LNCaP clone FGC (cell line): ENCODE measurements around the gene ZSWIM1.

ENCODE experiments used
- DNase-seq: peaks from one replicate; pipeline ENCODE4 v3.0.0-alpha.2; 2011; ENCODE audit warnings: low read depth
- H3K4me3 ChIP-seq: 2 replicates; pipeline ENCODE4 v1.5.1; 2011; ENCODE audit warnings: mild to moderate bottlenecking, low read depth, low read length, control low read depth
- CTCF ChIP-seq: IDR thresholded peaks from 2 replicates; pipeline ENCODE4 v1.5.1; 2012; ENCODE audit warnings: mild to moderate bottlenecking; ENCODE audit not compliant: control insufficient read depth, insufficient read depth; ENCODE audit errors: extremely low read depth

The ZSWIM1 gene

GRCh38 chr20:45933266-45934045 lies 52.4 kb downstream of the ZSWIM1 start:
- TF ChIP-seq CTCF, result peak; percentile 50
- DNase-seq, result peak; percentile 65
- H3K4me3 ChIP-seq, result peak overlapping the region; percentile 82

GRCh38 chr20:45934046-45934585 lies 53.1 kb downstream of the ZSWIM1 start:
- H3K4me3 ChIP-seq, result peak overlapping the region; percentile 82
- DNase-seq, result no peak
- no peak for TF ChIP-seq CTCF
